NOMO-1 treated with dmso at 0.1 percent for 144 hours (cell line): ENCODE data around the gene HGFAC.

Experiments used
- DNase-seq: peaks from one replicate; lab custom pipeline; 2025; ENCODE audit not compliant: unreplicated experiment; lab: John Stamatoyannopoulos, UW

HGFAC gene

DNA sequence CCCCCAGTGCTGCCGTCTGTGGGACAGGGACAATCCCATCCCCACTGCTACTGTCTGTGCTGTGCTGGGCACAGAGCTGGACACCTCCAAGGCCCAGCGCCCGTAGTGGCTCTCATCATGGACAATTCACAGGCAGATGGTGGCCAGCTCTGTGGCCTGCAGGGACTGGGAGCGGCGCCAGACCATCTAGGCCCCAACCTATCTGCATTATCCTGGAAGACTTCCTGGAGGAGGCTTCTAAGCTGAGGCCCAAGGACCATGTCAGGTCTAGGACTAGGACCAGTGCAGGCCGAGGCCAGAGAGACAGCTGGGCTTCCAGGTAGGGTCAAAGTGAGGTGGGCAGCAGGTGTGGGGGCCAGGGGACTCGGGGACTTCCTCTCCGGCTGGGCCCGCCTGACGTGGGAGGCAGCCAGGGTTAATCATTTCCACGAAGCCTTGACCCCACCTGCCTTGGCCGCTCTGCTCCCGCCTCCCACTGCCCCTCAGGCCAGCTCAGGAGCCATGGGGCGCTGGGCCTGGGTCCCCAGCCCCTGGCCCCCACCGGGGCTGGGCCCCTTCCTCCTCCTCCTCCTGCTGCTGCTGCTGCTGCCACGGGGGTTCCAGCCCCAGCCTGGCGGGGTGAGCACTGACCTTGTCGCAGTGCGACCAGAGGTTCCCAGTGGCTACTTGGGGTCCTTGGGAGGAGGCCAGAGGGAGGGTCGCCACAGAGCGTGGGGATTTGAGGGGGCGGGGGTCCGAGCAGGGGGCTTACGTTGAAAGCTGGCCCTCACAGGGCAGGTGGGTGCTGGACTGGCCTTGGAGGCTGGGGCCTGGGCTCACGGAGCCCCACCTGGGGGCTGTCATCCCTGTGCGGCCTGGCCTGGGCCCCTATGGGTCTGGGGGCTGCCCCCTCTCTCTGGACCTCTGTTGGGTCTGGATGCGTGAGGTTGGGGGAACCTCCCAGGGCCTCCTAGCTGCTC, at the start of gene HGFAC:
HGFAC (plus strand) TSS at position 468 of the 959 bp plus-strand sequence; CDS start at position 502, 34 bp downstream.
- no peak for DNase-seq

DNA sequence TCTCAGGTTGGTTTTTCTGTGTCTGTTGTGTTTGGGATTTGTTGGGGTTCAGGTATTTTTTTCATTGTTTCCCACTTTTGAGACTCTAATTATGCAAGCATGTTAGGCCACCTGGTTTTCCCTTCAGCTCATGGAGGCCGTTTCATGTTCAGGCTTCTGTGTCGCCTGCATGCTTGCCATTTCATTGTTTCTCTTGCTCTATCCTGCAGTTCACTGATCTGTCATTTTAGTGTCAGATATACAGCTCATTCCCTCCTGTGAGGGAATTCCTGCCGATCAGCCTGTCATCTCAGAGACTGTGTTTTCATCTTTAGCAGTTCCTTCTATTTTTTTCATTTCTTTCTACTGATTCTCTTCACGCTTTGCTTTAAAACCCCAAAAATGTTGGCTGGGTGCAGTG, 49.4 kb upstream of the HGFAC start:
- no peak for DNase-seq

DNA sequence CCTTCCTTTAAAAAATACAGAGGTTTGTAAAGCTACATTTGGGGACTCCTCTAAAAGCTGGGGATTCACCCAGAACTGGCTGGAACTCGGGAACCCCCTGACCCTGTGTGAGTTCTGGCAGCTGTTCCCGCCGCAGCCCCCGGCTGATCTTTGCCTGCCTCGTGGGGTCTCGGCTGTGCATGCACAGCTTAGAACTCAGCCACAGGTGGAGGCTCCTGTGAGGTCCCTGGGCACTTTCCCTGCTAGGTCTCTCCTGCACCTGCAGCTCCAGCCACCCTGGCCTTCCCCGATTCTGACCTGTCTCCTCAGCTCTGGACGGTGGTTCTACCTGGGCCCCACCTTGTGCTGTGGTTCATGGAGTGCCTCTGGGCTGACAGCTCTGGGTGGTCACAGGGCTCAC, 48.6 kb upstream of the HGFAC start:
- no peak for DNase-seq

DNA sequence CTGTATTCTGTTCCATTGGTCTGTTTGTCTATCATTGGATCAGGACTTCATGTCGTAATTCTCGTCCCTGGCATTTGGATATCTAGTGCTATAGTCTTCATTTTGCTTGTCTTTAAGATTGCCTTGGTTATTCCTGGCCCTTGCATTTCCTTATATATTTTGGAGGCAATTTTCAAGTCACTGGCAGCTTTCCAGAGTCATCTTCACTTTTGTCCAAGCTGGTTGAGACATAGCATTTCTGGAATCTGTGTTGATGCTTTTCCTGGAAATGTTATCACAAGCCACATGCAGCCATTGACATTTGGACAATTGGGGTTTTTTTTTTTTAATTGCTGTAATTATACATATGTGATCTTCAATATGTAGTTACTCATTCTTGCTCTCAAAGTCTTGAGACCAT, 45.2 kb upstream of the HGFAC start:
- no peak for DNase-seq

DNA sequence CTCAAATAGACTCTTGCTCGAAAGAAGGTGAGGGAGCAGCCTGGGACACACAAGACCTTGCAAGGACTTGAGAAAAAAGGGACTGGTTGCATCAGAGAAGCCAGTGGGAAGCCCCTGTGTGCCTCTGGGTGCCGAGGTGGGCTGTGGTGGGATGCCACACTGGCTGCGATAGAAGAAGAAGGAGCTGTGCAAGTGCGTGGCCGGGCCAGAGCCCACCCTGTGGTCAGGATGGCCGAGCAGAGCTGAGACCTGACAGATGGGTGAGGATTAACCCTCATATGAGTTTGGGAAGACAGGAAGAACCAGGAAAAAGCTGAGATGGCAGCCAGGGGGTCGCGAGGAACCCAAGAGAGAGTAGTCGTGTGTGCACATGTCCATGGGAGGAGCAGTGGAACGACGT, 44.6 kb upstream of the HGFAC start:
- no peak for DNase-seq

DNA sequence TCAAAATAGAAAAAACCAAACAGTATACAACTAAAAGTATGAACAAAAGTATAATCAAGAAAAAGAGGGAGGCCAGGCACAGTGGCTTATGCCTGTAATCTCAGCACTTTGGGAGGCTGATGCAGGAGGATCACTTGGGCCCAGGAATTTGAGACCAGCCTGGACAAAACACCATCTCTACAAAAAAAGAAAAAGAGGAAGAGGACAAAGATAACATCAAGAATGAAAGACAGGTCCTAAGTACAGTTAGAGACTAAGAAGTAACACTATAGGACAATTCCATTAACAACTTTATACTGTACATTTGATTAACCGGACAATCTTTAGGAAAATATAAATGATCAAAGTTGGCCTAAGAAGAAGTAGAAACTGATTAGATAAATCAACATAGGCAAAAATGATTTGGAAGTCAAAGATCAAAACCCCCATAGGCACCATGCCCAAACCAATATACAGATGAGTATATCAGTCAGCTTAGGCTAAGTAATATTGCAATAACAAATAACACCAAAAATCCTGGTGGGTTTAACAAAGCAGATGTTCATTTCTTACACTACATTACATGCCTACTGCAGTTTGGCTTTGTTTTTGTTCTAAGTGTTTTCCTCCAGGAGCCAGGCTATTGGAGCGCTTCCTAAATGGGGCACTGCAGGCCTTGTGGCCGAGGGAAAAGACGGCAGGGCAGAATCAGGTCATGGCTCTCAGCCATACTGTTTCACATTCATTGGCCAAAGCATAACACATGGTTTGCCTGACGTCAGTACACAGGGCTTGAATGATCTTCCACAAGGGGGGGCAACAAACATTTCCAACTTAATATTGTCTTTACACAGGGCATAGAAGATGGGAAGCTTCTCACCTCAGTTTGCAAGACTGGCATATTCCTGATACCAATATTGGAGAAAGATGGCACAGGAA, 42.2 kb upstream of the HGFAC start:
- DNase-seq = no peak

DNA sequence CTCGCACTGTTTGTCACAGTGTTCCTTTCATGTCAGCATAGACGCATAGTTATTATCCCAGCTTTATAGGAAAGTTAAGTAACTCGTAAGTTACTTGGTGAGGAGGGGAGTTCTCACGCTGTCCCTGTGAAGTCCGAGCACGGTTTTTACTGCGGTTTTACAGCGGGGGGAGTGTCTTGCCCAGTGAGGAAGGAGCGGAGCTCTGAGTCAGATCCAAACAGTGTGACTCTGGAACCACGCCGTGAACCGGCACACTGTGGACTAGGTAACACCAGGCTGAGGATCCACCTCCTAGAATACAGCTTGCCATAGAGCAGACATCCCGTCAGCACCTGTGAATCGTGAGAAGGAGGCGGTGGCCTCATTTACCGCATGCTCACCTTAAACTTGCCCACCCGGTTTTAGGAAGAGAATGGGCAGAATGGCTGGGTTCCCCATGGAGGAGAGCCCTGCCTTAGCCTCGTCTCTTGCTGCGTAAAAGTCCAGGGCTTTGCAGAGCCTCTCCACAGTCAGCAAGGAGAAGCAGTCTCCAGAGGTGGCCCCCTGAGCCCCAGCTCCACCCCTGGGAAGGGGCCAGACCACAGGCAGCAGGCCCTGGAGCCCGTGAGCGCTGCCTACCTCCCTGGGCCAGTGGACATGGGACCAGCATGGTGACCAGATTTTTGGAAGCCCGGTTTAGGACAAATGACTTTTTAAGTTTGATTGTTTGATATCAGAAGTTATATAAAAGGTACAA, 40.2 kb upstream of the HGFAC start:
- DNase-seq = no peak

DNA sequence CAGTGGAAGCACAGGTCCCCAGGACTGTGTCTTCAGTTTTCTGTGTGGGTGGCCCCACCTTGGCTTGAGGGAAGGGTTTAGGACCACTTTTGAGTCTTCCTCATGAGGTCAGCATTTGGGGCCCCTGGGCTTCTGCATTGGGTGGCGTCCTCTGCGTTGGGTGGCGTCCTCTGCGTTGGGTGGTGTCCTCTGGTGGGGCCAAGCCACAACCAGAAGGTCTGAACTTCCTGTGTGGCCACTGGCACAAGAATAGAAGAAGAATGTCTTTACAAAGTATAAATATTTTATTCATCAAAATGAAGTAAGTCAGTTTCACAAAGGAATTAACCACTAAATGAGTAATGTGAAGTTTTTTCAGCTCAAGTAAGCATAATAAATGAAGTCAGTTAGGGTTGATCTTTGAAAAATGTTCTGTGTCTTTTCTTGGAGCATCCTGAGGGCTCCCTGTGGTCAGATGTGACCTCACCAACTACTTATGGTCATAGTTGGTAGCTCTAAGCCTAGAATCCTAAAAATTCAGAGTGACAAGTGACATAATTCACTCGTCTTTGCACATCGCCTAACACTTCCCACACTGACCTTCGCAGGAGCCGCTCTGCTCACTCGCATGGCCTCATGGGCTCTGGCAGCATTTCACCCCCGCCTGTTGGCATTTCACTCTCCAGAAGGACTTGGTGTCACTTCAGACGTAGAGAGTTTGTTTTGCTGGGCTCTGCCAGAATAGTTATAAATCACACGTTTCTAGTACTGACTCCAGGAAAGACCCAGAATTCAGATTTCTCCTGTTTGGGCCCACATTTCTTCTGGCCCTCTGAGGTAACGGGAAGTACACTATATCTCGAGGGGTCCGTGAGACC, 39.0 kb upstream of the HGFAC start:
- DNase-seq = no peak

DNA sequence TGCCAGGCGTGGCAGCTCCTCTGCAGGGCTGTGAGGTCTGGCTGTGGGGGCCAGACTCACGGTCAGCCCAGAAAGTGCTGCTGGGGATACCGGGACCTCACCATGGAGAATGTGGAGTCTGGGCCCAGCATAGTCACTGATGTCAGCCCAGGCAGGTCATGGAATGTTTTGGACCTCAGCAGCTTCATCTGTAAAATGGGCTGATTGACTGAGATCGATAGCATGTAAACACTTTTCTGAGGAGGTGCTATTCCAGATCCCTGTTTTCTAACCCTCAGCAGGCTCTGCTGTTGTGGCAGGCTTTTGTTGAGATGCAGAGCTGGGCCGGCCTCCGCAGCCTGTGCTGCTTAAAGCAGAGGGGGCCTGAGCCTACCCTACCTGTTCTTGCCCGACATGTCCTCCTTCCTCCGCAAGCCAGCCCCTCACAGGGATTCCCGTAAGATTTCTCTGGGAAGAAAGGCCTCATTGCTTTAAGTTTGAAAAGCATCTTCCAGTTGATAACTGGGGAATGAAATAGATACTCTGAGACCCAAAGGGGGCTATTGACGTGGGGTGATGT, 38.3 kb upstream of the HGFAC start:
- no peak for DNase-seq

DNA sequence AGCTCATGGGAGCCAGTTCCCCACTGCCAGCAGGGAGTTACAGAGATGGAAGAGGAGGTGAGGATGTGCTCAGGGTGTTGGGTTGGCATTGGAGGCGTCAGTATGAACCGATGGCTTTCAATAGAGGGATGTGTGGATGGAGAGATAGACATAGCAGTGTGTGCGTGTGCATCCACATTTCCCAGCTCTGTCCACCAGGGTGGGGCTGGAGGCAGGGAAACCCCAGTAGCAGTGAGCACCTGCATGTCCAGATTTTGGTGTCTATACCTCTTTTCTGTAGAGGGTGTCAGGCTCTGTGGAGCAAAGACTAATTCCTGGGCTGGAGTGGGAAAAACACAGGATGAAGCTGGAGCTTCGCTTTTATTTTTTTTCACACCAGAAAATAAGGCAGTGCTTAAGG, 37.2 kb upstream of the HGFAC start:
- DNase-seq = no peak

DNA sequence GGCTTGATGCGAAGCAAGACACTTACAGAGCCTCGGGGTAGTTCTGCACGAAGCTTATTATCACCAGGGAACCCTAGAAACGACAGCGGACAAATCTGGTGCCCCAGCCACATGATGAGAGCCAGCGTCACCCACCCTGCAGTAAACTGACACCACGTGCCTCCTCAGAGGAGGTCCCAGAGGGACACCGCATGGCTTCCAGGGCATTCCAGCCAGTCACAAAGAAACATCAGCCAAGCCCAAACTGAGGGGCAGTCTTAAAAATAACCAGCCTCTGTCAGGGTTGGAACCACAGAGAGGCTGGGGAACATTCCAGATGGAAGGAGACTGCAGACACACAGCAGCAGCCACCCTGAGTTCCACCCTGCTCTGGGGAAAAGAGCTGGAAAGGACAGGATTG, 36.6 kb upstream of the HGFAC start:
- DNase-seq = no peak

DNA sequence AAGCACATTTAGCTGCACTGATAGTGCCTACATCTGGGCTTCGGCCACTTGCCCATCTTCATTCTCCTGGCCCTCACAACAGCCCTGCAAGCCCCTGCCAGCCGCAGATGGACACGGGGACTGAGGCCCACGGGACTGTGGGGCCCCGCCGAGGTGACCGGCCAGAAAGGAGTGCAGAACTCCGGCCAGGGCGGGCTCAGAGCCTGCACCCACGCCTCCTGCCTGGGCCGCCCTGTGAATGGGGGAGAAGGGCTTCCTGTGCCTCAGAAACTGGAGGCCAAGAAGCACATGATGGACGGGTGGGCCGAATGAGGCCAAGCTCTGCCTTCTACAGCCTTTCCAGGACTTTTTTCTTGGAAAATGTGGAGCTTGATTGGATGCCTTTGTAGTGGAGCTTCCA, 35.7 kb upstream of the HGFAC start:
- DNase-seq = no peak

DNA sequence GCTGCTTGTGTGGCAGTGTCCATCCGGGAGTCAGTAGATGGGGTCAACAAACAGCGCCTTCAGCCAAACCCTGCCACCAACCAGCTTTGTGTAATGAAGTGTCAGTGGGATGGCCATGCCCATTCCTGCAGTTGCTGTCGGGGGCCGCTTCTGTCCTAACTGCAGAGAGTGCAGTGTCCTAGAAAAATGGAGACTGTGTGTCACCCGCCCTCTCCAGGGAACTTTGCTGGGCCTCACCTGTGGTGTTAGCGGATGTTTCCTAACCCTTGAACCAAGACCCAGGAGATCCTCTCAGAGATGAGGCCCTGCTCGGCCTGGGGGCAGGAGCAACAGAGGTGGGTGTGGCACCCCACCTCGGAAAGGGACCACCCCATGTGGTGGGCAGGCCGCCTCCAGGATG, 35.3 kb upstream of the HGFAC start:
- no peak for DNase-seq

DNA sequence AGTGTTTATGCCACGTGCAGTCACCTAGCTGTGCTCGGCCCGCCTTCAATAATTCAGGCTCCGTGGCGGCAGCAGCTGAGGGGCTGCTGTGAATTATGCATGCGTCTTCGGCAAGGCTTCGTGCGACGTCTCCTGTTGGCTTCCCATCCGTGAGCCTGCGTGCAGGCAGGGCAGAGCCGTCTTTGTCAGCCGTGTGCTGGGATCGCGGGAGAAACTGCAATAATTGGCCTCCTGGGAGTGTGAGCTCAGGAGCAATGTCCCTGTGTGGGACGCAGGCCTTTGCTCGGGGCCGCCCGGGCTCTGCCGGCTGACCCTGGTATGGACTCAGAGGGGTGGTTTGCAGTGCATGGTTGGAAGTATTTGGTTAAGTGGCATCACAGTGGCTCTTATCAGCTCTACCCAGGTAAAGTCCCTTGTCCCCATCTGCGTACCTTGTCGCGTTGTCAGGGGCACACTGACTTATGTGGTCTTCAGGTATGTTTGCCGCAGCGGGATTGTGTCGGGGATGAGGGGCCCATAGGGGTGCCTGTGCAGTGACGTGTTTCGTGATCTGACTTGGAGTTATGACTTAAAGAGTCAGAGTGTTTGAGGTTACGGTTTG, 34.5 kb upstream of the HGFAC start:
- no peak for DNase-seq

DNA sequence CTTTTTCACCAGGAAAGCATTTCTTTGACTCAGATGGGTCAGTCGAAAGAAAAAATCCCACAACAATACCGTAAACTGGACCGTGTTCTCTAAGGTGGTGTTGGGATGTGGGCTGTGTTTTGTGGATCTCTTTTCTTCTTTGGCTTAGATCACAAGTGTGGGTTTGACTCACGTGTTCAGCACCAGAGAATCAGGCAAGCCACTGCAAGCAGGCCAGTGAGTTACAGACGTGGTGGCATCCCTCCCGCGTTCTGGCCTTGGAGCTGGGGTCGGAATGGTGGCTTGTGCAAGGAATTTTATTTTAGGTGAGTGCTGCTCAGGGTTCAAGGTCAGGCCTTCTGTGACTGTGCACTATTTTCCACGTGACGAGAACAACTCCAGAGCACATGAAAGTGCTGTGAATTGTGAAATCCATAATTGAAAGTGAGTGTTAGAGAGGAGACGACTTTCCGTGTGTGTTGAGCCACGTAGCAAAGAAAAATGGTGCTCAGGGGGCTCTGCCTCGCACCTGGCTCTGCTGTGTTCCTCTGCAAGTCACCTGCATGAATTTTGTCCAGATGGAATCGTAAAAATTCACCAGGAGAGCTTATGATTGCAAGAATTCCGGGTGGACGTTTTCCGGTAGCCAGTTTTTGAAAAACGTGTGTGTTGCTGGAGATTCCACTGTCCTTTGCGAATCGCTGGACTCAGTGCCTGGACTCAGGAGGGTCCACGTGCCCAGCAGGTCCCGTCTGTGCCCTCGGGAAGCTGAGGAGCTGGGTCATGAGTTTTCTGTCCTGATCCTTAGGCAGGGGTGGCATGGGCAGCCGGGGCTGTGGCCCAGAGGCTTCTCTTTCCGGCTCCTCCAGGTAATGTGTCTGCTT, 33.6 kb upstream of the HGFAC start:
- no peak for DNase-seq

DNA sequence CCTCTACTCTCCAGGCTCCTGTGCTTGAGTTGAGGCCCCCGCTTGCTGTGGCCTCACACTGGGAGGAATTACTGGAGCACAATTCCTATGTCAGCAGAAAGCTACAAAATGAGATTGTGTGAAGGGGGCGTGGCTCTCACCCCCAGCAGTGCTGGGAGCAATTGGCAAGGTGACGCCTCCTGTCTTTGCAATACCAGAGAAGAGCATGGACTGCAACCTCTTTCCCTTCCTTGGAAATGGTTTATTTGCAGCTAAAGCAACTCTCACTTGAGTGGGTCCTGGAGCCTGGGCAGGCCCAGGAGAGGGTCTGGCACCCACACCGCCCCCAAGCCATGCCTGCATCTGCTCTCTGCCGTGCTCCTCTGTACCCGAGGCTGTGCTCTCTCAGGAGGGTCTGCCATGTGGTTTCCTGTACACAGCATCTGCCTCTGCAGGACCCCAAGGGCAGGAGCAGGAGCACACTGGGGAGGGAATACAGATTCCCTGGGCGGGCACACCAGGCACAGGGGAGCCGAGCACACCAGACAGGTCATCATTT, 32.9 kb upstream of the HGFAC start:
- no peak for DNase-seq

DNA sequence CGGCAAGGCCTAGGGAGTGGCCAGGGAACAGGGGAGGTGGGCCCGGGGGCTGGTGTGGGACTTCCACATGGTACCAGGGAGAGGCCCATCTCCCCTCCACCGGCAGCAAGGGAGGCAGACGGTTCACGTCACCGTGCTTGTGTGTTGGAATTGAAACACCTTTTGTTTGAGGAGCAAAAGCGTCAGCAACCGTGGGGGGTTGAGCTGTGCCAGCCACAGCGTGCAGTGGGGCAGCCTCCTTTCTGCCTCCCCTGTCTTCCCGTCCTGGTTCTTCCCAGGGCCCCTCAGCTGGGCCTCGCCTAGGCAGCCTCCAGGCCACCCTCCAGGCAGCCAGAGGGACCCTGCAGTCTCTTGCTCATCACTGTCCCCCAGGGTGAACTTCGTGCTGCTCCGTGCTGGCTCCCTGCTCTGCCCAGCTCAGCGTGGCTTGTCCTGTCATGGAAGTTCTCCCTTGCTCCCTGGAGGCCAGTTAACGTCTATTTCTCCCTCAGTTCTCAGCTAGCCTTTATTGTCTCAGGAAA, 32.1 kb upstream of the HGFAC start:
- DNase-seq = no peak
